NCI-H82 treated with DMSO at 0.1 percent for 48 hours (cell line): ENCODE data around the gene HPGDS.
"Not testable (repeated sequence)": the region's sequence is repeated elsewhere in the genome, so short reads cannot be mapped to it uniquely, and the experiment has no call there.

Source experiments
- DNase-seq: peaks from one replicate; lab custom pipeline; 2025; ENCODE audit not compliant: unreplicated experiment; lab: John Stamatoyannopoulos, UW

The HPGDS gene

GRCh38 chr4:94342694-94343093, at the start of gene HPGDS:
TSS of gene HPGDS (minus strand) at chr4:94342836. CDS start at chr4:94334629, 8,207 bp downstream.
- no peak for DNase-seq

DNA sequence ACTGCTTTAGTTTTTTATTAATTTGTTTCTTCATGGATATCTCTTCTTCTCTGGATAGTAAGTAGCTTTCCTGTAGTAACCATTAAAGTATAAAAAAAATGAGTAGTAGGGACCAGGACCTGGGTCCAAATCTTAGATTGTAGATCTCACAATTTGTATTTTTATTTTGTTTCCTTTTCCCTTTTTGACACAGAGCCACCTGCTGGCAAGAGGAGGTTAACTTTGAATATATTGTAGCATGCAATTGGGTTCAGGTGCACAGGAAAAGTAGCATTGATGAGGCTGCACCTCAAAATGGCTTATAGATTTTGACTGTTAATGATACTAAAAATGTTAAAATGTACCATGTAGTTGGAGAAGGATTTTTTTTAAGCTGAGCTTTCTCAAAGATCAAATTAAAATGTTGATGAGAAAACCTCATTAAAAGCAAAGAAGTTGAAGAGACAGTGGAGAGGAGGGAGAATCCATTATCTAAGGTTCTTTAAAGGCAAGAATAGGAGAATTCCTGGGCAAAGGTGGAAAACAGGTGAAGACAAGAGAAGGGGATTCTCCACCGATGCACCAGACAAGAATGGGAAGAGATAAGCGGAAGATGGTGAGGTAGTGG, 48.3 kb upstream of the HPGDS start:
- no peak for DNase-seq

DNA sequence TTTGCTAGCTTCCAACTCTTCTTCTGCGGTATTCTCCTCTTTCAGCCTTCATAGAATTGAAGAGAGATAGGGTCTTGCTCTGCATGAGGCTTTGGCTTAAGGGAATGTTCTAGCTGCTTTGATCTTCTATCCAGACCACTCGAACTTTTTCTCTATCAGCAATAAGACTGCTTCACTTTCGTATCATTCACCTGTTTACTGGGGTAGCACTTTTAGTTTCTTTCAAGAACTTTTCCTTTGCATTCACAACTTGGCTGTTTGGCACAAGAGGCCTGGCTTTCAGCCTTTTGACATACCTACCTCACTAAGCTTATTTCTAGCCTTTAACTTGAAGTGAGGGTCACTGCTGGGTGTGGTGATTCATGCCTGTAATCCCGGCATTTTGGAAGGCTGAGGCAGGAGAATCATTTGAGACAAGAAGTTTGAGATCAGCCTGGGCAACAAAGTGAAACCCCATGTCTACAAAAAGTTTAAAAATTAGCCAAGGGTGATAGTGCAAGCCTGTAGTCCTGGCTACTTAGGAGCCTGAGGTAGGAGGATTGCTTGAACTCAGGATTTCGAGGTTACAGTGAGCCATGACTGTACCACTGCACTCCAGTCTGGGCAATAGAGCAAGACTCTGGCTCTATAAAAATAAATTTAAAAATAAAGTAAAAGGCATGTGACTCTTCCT, 47.1 kb upstream of the HPGDS start:
- no peak for DNase-seq

DNA sequence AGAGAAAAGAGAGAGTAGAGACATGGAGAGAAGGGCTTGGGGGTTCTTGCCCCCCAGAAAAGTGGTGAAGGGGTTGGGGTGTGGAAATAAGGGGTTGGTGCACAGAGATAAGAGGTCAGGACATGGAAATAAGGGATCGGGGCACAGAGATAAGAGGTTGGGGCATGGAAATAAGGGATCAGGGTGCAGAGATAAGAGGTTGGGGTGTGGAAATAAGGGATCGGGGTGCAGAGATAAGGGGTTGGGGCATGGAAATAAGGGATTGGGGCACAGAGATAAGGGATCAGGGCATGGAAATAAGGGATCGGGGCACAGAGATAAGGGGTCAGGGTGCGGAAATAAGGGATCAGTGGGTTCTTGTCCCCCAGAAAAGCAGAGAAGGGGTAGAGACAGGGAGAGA, 45.3 kb upstream of the HPGDS start:
- DNase-seq, result not testable (repeated sequence)

DNA sequence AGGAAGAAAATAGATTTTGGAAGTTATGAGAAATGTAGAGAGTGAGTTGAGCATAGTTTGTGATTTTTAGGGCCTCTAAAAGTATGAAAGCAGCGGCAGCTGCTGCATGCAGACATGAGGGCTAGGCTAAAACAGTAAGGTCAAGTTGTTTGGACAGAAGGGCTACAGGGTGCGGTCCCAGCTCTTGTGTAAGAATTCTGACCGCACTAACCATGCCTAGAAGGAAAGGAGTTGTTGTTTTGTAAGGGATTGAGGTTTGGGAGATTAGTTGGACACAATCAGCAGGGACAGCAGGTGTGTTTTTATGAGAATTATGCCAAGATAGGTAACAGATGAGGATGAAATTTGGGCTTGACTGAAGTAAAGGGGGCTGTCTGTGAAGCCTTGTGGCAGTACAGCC, 42.8 kb upstream of the HPGDS start:
- not testable (repeated sequence) for DNase-seq

DNA sequence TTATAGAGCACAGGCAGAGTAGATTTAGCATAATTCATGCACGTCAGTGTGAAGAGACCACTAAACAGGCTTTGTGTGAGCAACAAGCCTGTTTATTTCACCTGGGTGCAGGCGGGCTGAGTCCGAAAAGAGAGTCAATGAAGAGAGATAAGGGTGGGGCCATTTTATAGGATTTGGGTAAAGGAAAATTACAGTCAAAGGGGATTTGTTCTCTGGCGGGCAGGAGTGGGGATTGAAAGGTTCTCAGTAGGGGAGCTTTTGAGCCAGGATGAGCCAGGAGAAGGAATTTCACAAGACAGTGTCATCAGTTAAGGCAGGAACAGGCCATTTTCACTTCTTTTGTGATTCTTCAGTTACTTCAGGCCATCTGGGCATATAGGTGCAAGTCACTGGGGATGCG, 40.3 kb upstream of the HPGDS start:
- peak; percentile 23 for DNase-seq

DNA sequence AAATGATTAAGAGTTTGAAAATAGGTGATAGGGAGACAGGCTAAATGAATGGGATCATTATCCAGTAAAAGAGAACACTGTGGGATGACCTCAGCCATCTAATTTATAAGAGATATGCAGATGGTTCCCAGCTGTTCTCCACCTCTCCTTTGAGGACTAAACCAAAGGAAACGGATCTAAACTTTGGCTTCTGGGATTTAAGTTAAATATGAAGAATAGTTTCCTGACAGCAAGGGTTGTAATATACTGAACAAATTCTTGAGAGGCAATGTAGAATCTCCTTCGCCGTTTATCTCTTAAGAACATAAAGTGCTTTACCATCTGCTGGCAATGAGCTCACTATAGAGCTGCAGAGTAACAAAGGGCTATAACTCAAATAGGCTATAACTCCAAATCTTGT, 35.4 kb upstream of the HPGDS start:
- DNase-seq, result peak; percentile 57

DNA sequence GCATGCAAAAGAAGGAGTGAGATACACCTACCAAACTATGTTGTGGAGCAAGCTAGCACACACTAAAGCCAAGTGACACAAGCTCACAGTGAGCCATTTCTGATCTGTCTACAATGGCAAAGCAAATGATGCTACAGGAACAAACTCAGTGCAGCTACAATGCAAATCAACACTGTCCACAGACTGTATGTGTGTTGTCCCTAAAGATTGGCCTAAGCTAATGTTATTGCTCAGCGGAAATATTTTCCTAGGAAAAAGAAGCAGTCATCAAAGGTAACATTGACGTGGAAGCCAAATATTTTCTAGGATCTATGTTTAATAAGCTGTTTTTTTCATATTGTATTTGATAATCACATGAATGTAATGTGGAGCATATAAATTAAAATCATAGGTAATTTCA, 34.7 kb upstream of the HPGDS start:
- no peak for DNase-seq

GRCh38 chr4:94375364-94375763, 32.7 kb upstream of the HPGDS start:
- no peak for DNase-seq

- DNase-seq, result no peak
Observed at GRCh38 chr4:94373752-94374151, 31.1 kb upstream of the HPGDS start.

DNA sequence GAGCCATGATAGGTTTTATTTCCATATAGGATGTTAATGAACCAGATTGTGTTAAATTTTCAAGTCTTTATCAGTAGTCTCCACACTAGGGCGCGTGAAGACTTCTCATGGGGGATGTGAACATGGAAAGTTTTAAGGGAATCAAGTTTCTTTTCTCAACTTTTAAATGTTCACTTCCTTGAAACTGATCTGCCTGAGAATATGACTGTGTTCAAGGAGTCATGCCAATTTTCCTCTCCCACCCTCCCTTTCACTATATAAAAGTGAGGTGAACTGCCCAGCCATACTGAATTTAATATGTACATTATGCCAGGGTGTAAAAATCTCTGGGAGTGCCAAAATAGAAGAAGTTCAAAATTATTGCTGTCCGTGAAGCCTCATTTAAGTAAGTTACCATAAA, 30.4 kb upstream of the HPGDS start:
- no peak for DNase-seq

- DNase-seq, result no peak
Observed at GRCh38 chr4:94372228-94372978, 29.8 kb upstream of the HPGDS start.

GRCh38 chr4:94371290-94371689, 28.7 kb upstream of the HPGDS start:
- no peak for DNase-seq

DNA sequence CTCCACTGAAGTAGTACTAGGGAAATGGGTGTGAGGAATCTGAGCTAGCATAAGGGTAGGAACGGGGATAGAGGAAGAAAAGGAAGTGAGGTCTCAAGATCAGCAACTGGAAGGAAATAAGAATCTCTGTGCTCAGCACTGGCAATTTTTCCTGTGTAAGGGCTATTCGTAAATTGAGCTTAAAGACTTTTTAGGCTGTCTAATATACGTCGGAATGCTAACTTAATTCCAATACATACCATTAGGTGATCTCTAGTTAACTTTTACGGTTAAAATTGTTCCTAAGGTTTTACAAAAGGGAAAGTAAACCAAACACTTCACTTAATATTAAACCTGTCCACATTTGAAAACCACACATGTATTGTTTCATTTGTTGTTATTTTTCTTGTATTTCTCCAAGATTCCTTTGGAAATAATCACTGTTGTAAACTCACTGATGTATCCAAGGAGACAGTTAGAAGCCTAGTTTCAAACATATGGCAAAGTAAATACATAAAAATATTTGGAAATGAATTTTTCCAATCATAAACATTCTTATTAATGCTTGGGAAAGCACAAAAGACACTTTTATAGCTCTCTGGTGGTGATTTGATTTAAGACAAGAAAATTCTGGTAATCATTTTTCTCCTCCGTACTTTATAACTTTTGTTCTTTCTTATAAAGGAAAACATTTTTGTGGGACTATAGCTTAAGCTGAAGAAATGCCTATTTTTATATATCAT, 28.1 kb upstream of the HPGDS start:
- DNase-seq, result no peak

- no peak for DNase-seq
Observed at GRCh38 chr4:94369046-94369445, 26.4 kb upstream of the HPGDS start.

GRCh38 chr4:94368459-94368858, 25.8 kb upstream of the HPGDS start:
- no peak for DNase-seq

- DNase-seq, result no peak
Observed at GRCh38 chr4:94365304-94365703, 22.7 kb upstream of the HPGDS start.

DNA sequence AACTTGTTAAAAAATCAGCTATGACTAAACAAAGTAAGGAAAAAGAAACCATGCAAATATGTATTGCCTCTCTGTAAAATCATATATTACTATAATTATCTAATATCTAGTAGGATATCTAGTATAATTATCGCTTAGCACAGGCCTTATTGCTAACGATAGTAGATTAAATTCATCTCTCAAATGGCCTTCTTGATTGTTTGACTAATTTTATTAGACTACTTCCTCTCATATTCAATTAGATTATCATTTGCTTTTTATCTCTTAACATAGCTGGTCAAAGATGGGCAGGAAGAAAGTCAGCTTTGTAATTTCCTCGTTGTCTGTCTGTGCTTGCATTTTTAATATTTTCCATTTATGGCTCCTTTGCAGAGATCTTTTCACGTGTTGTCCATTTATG, 21.9 kb upstream of the HPGDS start:
- DNase-seq, result no peak

DNA sequence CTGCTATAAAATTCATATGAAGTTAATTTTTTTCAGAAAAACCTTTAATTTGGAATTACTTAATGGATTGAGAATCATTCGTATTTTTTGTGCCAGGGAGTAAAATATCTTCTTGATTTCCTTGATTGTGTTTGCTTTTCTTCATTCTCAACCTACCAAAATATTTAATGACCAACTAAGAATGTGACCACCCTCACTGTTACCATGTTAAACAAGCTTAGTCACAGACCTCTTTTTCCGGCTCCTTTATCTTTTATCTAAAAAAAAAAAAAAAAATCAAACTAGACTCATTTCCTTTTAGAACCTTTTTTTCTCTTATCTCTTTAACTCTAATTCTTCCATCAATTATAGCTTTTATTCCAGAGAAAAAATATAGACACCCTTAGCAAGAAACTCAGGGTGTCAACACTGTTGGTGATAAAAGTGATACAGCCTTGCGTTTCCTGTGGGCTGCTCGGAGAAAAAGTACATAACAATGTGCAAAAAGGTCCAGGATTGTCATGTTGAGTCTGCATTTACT, 20.6 kb upstream of the HPGDS start:
- no peak for DNase-seq

- no peak for DNase-seq
Observed at GRCh38 chr4:94359838-94360237, 17.2 kb upstream of the HPGDS start.

GRCh38 chr4:94359221-94359620, 16.6 kb upstream of the HPGDS start:
- DNase-seq, result no peak
